ENCODE data around the gene PHF14.

DNA sequence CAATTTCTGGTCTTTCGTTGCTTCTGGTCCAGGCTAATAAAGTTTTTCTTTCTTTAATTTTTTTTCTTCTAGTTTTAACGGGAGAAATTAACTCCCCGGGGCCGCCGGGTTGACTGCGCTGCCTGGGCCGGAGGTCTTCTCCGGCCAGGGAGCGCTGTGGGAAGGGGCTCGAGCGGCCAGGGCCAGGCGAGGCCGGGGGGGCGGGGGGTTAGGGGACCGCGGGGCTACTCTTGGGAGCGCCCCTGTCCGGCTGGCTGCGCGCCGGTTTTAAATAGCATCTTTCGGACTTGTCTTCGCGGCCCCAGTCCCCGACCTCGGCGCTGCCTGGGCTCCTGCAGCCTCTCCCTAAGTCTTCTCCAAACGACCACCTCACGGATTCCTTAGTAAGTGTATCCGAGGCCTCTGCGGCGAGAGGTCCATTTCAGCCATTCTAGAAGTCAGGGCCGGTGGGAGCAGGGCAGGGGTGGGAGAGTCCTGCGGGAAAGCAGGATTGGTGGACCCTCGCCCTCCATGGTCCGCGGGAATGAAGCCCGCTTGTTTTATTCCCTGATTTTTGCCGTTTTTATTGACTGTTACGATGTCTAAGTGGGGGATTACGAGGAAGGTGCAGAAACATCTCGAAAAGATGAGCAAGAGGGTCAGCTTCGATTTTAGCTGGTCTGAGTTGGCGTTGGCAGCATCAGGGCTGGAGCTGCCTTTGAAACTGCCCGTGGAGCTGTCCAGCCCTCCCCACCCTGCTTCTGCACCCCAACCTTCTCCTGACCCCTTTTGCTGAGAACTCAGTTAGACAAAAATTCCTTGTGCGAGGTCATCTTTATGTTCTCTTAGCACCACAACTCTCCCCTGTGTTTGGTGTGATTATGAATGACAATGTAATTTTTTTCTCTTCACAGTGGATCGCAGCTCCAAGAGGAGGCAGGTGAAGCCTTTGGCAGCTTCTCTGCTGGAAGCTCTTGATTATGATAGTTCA is 555 bp downstream of the PHF14 start:
- TF ChIP-seq, protein P1, sequence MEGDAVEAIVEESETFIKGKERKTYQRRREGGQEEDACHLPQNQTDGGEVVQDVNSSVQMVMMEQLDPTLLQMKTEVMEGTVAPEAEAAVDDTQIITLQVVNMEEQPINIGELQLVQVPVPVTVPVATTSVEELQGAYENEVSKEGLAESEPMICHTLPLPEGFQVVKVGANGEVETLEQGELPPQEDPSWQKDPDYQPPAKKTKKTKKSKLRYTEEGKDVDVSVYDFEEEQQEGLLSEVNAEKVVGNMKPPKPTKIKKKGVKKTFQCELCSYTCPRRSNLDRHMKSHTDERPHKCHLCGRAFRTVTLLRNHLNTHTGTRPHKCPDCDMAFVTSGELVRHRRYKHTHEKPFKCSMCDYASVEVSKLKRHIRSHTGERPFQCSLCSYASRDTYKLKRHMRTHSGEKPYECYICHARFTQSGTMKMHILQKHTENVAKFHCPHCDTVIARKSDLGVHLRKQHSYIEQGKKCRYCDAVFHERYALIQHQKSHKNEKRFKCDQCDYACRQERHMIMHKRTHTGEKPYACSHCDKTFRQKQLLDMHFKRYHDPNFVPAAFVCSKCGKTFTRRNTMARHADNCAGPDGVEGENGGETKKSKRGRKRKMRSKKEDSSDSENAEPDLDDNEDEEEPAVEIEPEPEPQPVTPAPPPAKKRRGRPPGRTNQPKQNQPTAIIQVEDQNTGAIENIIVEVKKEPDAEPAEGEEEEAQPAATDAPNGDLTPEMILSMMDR (IDR thresholded peaks at IDR 0.05): no peak
- TF ChIP-seq POLR2A (IDR thresholded peaks at IDR 0.05): no peak

Data from adrenal gland (tissue), 5 donors.